ENCODE measurements around the gene ADTRP. TPM values are rescaled to one million over a fixed set of nuclear protein-coding genes. Genes with fewer than 3 reads are reported as not detected.
A peak's percentile ranks its signal among the peaks of the same experiment; 100 is the strongest.
"Not testable (repeated sequence)": the region's sequence is repeated elsewhere in the genome, so short reads cannot be mapped to it uniquely, and the experiment has no call there.

Gene ADTRP
- total RNA-seq, 2 experiments from 2014 or later, result 49.4 to 52.1 TPM

DNA sequence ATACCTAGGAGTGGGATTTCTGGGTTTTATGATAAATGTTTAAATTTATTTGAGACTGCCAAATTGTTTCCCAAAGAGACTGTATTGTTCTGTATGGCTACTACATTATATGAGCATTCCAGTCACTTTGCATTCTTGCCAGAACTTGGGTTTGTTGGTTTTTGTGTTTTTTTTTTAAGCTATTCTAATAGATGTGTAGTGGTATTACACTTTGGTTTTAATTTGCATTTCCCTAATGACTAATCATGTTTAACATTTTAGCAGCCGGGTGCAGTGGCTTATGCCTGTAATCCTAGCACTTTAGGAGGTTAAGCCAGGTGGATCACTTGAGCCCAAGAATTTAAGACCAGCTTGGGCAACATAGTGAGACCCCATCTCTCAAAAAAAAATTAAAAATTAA is 21.9 kb upstream of the ADTRP start:
- H3K9me3 Mint-ChIP-seq; H3K4me1 Mint-ChIP-seq (ENCODE audit: low read depth); H3K27me3 Mint-ChIP-seq (ENCODE audit: low read depth); CTCF ChIA-PET; intact Hi-C loops (cut with micrococcal nuclease); H3K4me3 Mint-ChIP-seq; H3K36me3 Mint-ChIP-seq (ENCODE audit: low read depth); DNase-seq; H3K27ac Mint-ChIP-seq: not testable (repeated sequence)

DNA sequence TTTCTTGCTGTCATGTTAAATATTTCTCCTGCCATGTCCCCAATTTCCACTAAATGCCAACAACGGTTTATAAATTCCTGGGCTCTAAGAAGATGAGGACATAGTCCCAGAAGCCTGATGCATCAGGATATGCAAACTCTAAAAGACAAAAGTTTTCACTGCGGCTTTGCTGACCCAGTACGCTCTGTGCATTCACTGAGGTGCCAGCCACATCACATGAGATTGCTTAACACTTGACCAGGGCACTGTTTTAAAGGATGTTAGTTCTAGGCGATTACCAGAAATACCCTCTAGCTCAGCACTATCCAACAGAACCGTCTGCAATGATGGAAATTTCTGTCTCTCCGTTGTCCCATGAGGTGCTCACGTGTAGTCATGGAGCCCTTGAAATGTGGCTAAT is 19.9 kb upstream of the ADTRP start:
- CTCF ChIA-PET, result no interaction called here
- no peak for DNase-seq
- Mint-ChIP-seq H3K4me1 (ENCODE audit: low read depth) (no peaks in the 10 kb centered on the region), H3K27me3 (ENCODE audit: low read depth) (no peaks in the 10 kb centered on the region), H3K27ac (no peak overlapping the region), H3K9me3 (no peaks in the 10 kb centered on the region), H3K36me3 (ENCODE audit: low read depth) (no peaks in the 10 kb centered on the region), H3K4me3 (no peak overlapping the region)
- intact Hi-C loops (cut with micrococcal nuclease), result no loop called here

DNA sequence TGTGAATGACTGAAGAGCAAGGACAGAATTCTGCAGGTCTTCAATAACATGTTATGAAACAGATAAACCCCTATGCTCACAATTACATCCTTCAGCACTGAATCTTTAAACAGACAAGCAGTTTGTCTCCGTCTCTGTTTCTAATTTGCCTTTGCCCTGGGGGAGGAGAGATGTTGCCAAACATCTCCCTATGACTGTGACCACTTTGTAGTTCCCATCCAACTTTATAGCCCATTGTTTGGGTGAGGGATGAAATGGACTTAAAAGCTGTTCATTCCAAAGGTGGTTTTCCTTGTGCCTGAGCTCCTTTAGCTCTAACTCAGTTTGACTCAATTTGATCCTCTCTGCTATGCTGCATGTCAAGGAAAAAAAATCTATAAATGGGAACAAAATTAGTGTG is 19.5 kb upstream of the ADTRP start:
- H3K27me3 Mint-ChIP-seq (ENCODE audit: low read depth), result no peaks in the 10 kb centered on the region
- intact Hi-C loops (cut with micrococcal nuclease), result no loop called here
- H3K36me3 Mint-ChIP-seq (ENCODE audit: low read depth), result peaks cover 1% of the 10 kb centered on the region
- no peaks in the 10 kb centered on the region for H3K4me1 Mint-ChIP-seq (ENCODE audit: low read depth)
- CTCF ChIA-PET, result no interaction called here
- H3K9me3 Mint-ChIP-seq, result peaks cover 2% of the 10 kb centered on the region
- no peak for DNase-seq
- H3K27ac Mint-ChIP-seq, result no peak overlapping the region
- no peak overlapping the region for H3K4me3 Mint-ChIP-seq

DNA sequence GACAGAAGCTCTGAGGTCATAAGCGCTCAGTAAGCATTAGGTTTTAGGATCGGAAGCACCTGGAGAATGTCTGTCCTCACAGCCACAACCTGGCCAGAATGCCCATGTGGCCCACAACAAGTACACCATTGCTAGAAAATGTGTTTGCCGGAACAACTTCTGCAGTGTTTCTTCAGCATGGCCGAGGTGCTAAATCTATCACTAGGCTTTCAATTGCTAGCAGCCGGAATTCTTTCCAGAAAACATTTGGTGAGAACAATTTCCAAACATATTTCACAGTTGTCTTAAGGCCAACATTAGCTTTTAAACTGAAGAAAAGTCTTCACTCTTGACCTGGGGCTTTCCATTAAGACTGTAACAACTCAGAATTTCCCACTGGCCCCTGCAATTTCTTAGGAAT is 18.2 kb upstream of the ADTRP start:
- H3K4me1 Mint-ChIP-seq (ENCODE audit: low read depth), result no peaks in the 10 kb centered on the region
- peaks cover 4% of the 10 kb centered on the region for H3K36me3 Mint-ChIP-seq (ENCODE audit: low read depth)
- intact Hi-C loops (cut with micrococcal nuclease), result no loop called here
- no peak for DNase-seq
- peaks cover 7% of the 10 kb centered on the region for H3K9me3 Mint-ChIP-seq
- H3K27me3 Mint-ChIP-seq (ENCODE audit: low read depth), result no peaks in the 10 kb centered on the region
- H3K27ac Mint-ChIP-seq, result no peak overlapping the region
- no peak overlapping the region for H3K4me3 Mint-ChIP-seq
- CTCF ChIA-PET, result no interaction called here

DNA sequence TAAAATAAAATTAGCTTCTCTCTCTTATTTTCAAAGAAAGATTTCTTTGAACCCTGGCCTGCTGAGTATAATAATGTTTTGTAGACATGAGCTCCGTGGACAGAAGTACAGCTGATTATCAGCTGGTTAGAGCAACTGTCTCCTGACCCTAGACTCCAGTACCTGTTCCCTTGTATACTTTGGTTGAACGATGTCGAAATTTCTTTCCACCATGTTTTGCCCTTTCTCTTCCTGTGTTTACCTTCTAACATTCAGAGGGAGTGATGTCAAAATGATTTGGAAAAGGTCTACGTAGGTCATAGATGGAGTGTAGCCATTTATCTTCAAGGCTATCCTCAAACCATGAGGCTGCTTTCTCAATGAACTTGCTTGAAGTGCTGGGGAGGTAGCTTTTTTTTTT is 16.8 kb upstream of the ADTRP start:
- Mint-ChIP-seq H3K4me3 (no peak overlapping the region), H3K9me3 (peaks cover 7% of the 10 kb centered on the region), H3K4me1 (ENCODE audit: low read depth) (no peaks in the 10 kb centered on the region), H3K27ac (no peak overlapping the region), H3K27me3 (ENCODE audit: low read depth) (no peaks in the 10 kb centered on the region), H3K36me3 (ENCODE audit: low read depth) (peaks cover 4% of the 10 kb centered on the region)
- no peak for DNase-seq
- CTCF ChIA-PET, result interaction anchor here (0.7 to 1.3 kb wide), 4 partner anchors 11 to 294 kb away, joined by 3 to 4 read pairs (median 4); no protein-coding TSS in a partner anchor
- intact Hi-C loops (cut with micrococcal nuclease), result no loop called here

DNA sequence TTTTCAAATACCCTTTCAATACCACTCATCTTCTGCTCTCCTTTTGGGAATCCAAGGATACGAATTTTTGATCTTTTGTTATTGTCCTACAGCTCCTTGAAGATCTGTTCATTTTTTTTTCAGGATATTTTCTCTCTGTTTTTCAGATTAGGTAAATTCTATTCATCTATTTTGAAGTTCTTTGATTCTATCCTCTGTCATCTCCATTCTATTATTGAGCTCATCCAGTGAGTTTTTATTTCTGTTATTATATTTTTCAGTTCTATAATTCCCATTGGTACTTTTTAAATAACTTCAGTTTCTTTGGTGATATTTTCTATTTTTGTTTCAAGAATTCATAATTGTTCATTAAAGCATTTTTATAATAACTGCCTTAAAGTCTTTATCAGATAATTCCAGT is 14.7 kb upstream of the ADTRP start:
- intact Hi-C loops (cut with micrococcal nuclease), result no loop called here
- Mint-ChIP-seq H3K4me1 (ENCODE audit: low read depth) (no peaks in the 10 kb centered on the region), H3K4me3 (no peak overlapping the region), H3K36me3 (ENCODE audit: low read depth) (peaks cover 4% of the 10 kb centered on the region), H3K9me3 (peaks cover 7% of the 10 kb centered on the region), H3K27me3 (ENCODE audit: low read depth) (no peaks in the 10 kb centered on the region), H3K27ac (no peak overlapping the region)
- no peak for DNase-seq
- CTCF ChIA-PET, result no interaction called here

DNA sequence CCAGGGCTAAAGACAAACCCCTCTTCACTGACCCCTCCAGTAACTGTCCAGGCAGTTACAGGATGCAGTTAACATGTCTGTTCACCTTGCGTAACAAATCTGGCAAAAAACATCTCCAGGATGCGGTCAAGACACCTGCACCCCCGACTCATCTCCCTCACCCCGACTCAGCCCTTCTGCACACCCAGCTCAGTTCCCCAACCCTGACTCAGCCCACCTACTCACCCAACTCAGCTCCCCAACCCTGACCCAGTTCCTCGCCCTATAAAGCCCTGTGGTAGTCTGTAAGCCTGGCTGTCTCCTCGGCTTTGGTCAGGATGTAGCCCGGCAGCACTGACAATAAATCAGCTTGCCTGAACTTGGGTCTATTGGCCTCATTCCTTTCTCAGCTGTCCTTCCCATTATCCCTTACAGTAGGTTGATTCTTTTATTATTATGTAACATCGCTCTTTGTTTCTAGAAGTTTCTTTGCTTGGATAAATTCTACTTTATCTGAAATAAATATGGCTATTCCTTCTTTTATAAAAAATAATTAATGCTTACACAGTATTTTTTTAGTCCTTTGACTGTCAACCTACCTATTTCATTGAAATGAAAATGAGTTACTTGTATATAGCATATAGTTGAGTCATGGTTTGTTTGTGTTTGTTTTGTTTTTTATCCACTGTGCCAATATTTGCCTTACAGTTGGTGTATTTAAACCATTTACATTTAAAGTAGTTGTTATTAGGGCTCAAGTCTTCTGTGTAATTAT is 12.9 kb upstream of the ADTRP start:
- intact Hi-C loops (cut with micrococcal nuclease), result no loop called here
- Mint-ChIP-seq H3K4me1 (ENCODE audit: low read depth) (no peaks in the 10 kb centered on the region), H3K9me3 (peaks cover 7% of the 10 kb centered on the region), H3K4me3 (no peak overlapping the region), H3K27me3 (ENCODE audit: low read depth) (no peaks in the 10 kb centered on the region), H3K36me3 (ENCODE audit: low read depth) (peaks cover 4% of the 10 kb centered on the region), H3K27ac (no peak overlapping the region)
- CTCF ChIA-PET, result interaction anchor here (0.6 kb wide), 2 partner anchors 33 to 54 kb away, joined by 3 to 5 read pairs; no protein-coding TSS in a partner anchor
- DNase-seq, result no peak

DNA sequence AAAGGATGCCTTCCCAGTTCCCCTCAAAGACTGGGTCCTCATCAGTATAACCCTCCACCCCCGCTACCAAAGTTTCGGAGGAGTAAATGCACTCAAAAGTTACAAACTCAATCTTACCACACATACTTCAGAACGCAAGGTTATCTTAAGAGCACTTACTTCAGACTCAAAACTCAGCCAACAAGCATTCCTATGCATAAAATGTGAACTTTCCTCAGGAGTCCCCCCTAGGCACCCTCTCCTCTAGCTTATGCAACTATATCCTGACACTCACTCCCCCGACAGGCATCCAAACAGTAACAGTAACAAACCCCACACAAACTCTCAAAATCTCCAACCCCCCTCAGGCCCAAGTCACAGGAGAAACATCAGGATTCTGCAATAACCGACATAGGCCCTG is 11.1 kb upstream of the ADTRP start:
- intact Hi-C loops (cut with micrococcal nuclease), result no loop called here
- CTCF ChIA-PET, result no interaction called here

DNA sequence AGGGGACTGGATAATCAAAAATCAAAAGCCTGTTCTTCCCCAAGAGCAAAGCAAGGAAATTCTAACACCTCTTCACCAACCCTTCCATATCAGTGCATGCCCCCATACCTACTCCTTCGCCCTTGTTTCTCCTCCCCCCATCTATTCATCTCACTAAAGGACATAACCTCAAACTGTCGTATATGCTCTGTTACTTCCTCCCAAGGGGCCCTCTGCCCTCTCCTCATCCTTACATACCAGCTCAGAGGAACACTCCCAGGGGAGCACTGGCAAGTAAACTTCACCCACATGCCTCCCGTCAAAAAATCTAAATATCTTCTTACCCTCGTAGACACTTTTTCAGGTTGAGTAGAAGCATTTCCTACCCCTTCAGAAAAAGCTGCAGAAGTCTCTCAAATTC is 9.4 kb upstream of the ADTRP start:
- intact Hi-C loops (cut with micrococcal nuclease), result no loop called here
- peaks cover 7% of the 10 kb centered on the region for H3K4me1 Mint-ChIP-seq (ENCODE audit: low read depth)
- H3K9me3 Mint-ChIP-seq, result peaks cover 5% of the 10 kb centered on the region
- DNase-seq, result no peak
- peaks cover 2% of the 10 kb centered on the region for H3K36me3 Mint-ChIP-seq (ENCODE audit: low read depth)
- CTCF ChIA-PET, result no interaction called here
- H3K27ac Mint-ChIP-seq, result no peak overlapping the region
- no peak overlapping the region for H3K4me3 Mint-ChIP-seq
- no peaks in the 10 kb centered on the region for H3K27me3 Mint-ChIP-seq (ENCODE audit: low read depth)

More for the DNA sequence above, 11.1 kb upstream of the ADTRP start:
- no peak overlapping the region for H3K4me3 Mint-ChIP-seq
- peaks cover 7% of the 10 kb centered on the region for H3K4me1 Mint-ChIP-seq (ENCODE audit: low read depth)
- peaks cover 7% of the 10 kb centered on the region for H3K9me3 Mint-ChIP-seq
- H3K36me3 Mint-ChIP-seq (ENCODE audit: low read depth), result peaks cover 4% of the 10 kb centered on the region
- H3K27ac Mint-ChIP-seq, result no peak overlapping the region
- no peaks in the 10 kb centered on the region for H3K27me3 Mint-ChIP-seq (ENCODE audit: low read depth)
- DNase-seq, result no peak

DNA sequence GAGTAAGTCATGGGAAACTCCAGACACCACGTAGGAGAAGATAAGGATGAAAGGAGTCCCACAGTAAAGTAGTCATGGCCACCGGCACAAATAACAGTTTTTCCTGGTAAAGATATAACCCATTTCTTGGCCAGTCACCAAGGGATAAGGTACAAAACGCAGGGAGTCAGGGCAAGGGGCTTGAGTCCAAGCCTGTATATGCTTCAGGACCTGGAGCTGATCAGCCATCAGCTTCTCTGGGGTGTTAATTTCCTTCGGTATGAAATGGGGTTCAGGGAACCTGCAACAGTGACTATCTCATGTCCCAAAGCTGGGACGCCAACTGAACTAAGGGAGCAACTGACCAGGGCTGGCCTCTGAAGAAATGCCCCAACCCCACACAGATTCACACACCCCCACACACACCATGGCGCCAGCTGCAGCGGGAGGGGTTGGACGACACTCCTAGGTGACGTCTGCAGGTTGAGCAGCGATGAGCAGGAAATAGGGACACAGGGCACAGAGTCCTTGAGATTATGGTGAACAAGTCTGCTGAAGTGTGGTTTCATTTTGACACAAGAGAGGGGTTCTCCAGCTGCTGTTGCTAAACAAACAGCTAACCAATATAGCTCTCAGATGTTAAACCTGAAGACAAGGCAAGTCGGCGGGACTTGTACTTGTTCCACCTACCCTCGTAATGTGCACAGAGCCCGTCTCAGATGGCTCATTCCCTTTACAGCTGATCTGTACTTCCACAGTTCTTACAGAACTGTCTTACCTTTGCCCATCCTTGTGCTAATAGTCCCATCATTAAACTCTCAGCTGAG is 7.4 kb upstream of the ADTRP start:
- H3K27me3 Mint-ChIP-seq (ENCODE audit: low read depth), result no peaks in the 10 kb centered on the region
- no peak overlapping the region for H3K4me3 Mint-ChIP-seq
- H3K9me3 Mint-ChIP-seq, result no peaks in the 10 kb centered on the region
- H3K4me1 Mint-ChIP-seq (ENCODE audit: low read depth), result peaks cover 7% of the 10 kb centered on the region
- DNase-seq, result peak; percentile 62
- CTCF ChIA-PET, result interaction anchor here (0.6 to 0.8 kb wide), 2 partner anchors 54 to 1918 kb away, joined by 3 read pairs; no protein-coding TSS in a partner anchor
- intact Hi-C loops (cut with micrococcal nuclease), result loop anchor here (1.0 kb wide), 4 partner anchors 54 to 227 kb away; no protein-coding TSS in a partner anchor
- H3K27ac Mint-ChIP-seq, result peak overlapping the region; percentile 23
- no peaks in the 10 kb centered on the region for H3K36me3 Mint-ChIP-seq (ENCODE audit: low read depth)

DNA sequence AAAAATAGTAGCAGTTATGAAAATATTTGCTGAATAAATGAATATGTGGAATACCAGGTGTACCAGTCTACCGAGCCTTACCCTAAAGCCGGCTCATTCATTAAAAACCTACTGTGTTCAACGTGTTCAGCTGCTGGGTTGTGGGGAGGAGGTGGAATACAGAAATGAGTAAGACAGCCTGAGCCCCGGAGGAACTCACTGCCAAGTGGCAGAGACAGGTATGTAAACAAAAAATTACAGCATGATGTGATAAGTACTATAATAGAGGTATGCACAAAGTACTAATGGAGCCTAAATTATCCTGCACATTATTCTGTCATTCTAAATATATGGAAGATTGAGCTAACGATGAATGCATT is 6.8 kb upstream of the ADTRP start:
- intact Hi-C loops (cut with micrococcal nuclease), result no loop called here
- Mint-ChIP-seq H3K36me3 (ENCODE audit: low read depth) (no peaks in the 10 kb centered on the region), H3K9me3 (no peaks in the 10 kb centered on the region), H3K27ac (no peak overlapping the region), H3K27me3 (ENCODE audit: low read depth) (no peaks in the 10 kb centered on the region), H3K4me1 (ENCODE audit: low read depth) (peaks cover 7% of the 10 kb centered on the region), H3K4me3 (no peak overlapping the region)
- CTCF ChIA-PET, result interaction anchor here (0.6 to 0.8 kb wide), 2 partner anchors 54 to 1919 kb away, joined by 3 read pairs; no protein-coding TSS in a partner anchor
- DNase-seq, result peak; percentile 60

DNA sequence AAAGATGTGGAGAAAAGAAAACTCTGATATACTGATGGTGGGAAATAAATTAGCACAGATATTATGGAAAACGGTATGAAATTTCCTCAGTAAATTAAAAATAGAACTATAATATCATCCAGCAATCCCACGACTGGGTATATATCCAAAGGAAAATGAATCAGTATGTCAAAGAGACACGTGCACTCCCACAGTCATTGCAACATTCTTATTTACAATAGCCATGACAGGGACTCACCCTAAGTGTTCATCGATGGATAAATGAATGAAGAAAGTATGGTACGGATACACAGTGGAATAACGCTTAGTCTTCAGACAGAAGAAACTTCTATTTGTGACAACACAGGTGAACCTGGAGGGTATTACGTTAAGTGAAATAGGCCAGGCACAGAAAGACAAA is 5.7 kb upstream of the ADTRP start:
- H3K4me3 Mint-ChIP-seq, result no peak overlapping the region
- H3K36me3 Mint-ChIP-seq (ENCODE audit: low read depth), result no peaks in the 10 kb centered on the region
- DNase-seq, result no peak
- H3K9me3 Mint-ChIP-seq, result no peaks in the 10 kb centered on the region
- CTCF ChIA-PET, result interaction anchor here (0.6 kb wide), 1 partner anchor 361 kb away, joined by 3 read pairs; no protein-coding TSS in a partner anchor
- intact Hi-C loops (cut with micrococcal nuclease), result no loop called here
- H3K27me3 Mint-ChIP-seq (ENCODE audit: low read depth), result no peaks in the 10 kb centered on the region
- H3K4me1 Mint-ChIP-seq (ENCODE audit: low read depth), result peaks cover 7% of the 10 kb centered on the region
- H3K27ac Mint-ChIP-seq, result no peak overlapping the region

Measured in activated naive CD4-positive, alpha-beta T cell treated with anti-CD3 and anti-CD28 coated beads for 36 hours (primary cell).